ENCODE results near the gene OR14A16.

DNA sequence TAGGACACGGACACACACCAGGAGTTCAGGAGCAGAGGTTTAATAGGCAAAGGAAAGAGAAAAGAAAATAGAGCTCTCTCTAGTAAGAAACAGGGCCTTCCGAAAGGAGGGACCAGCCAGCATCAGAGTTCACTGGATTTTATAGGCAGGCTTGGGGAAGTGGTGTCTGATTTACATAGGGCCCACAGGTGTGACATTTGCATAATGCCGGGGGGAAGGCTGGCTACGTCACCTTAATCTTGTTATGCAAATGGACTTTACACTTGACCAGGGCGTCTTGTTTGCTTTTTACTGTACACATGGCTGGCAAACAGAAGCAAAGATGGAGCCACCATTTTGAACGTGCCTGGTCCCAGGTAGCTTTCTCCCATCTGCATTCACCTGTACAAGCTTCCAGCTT lies at the start of gene OR14A16:
- TF ChIP-seq, protein P1, sequence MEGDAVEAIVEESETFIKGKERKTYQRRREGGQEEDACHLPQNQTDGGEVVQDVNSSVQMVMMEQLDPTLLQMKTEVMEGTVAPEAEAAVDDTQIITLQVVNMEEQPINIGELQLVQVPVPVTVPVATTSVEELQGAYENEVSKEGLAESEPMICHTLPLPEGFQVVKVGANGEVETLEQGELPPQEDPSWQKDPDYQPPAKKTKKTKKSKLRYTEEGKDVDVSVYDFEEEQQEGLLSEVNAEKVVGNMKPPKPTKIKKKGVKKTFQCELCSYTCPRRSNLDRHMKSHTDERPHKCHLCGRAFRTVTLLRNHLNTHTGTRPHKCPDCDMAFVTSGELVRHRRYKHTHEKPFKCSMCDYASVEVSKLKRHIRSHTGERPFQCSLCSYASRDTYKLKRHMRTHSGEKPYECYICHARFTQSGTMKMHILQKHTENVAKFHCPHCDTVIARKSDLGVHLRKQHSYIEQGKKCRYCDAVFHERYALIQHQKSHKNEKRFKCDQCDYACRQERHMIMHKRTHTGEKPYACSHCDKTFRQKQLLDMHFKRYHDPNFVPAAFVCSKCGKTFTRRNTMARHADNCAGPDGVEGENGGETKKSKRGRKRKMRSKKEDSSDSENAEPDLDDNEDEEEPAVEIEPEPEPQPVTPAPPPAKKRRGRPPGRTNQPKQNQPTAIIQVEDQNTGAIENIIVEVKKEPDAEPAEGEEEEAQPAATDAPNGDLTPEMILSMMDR (conservative IDR thresholded peaks at IDR 0.05): no peak
- TF ChIP-seq EZH2 (IDR thresholded peaks at IDR 0.05; ENCODE audit: low read depth): no peak
